HG02588 (cell line): Measurements from ENCODE around the gene GNL2.

Experiments used
- ATAC-seq: cut with Tn5 transposase; IDR thresholded peaks from one replicate; pipeline ENCODE4 v1.9.1; 2021; ENCODE audit warnings: mild to moderate bottlenecking, moderate library complexity; ENCODE audit not compliant: unreplicated experiment

GNL2 gene

DNA sequence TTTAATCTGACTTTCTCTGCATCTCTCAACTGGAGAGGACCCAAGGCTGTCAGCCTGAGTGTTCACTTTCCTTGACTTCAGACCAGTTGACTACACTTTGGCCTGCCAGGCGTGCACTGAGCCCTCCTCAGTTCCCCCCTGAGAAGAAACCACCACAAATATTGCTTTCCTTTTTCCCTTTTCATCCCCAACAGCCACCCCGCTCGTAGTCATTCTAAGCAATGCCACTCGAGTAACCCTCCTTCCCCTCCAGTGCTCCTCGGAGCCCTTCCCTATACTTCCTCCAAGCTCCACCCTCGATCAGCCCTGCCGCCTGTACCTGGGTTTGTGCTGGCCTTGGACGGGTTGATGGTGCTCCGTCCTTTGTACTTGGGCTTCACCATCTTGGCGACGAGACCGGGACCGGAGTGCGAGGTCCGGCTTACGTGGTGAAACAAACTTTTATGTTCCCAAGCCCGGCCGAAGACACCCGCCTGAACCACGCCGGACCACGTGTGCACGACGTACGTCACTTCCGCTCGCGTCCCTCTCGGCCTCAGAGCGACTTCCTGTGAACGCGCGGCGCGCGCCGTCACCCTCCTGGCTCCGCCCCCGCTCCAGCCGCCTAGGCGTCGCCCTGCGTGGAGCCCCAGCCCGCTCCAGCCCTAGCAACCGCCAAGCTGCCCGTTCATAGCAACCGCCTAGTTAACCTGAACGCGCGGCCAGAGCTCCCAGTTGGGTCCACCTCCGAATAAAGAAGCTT, at the start of gene GNL2:
GNL2 (minus strand) TSS at position 498 of the 742 bp plus-strand sequence; CDS start at position 383, 115 bp downstream.
- peak; percentile 97 for ATAC-seq

DNA sequence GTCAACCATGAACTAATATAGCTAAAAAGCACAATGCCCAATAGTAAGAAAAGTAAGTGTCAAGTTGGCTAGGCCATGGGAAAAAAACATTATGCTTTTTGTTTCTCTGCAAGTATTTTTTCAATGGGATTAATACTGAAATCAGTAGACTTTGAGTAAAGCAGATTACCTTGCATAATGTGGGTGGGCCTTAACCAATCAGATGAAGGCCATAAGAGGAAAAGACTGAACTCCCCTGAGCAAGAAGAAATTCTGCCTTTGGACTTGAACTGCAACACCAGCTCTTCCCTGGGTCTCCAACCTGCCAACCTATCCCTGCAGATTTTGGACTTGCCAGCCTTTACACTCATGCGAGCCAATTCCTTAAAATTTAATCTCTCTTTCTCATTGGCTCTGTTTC, 45.3 kb upstream of the GNL2 start:
- ATAC-seq, result no peak

DNA sequence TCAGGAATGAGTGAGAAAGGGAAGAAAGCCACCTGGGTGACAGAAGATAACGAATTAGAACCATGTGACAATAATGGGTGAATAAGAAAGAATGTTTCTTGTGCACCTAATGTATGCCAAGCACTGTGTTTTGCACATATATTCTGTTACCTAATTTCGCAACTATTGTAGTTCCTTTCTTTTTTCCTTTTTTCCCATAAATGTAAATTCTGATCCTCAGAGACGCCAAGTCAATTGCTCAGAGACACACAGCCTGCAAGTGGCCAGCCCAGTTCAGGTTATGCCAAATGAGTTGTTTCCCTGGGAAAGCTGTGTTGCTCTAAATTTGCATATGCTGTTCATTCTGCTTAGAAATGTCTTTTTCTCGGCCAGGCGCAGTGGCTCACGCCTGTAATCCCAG, 40.7 kb upstream of the GNL2 start:
- ATAC-seq, result no peak

DNA sequence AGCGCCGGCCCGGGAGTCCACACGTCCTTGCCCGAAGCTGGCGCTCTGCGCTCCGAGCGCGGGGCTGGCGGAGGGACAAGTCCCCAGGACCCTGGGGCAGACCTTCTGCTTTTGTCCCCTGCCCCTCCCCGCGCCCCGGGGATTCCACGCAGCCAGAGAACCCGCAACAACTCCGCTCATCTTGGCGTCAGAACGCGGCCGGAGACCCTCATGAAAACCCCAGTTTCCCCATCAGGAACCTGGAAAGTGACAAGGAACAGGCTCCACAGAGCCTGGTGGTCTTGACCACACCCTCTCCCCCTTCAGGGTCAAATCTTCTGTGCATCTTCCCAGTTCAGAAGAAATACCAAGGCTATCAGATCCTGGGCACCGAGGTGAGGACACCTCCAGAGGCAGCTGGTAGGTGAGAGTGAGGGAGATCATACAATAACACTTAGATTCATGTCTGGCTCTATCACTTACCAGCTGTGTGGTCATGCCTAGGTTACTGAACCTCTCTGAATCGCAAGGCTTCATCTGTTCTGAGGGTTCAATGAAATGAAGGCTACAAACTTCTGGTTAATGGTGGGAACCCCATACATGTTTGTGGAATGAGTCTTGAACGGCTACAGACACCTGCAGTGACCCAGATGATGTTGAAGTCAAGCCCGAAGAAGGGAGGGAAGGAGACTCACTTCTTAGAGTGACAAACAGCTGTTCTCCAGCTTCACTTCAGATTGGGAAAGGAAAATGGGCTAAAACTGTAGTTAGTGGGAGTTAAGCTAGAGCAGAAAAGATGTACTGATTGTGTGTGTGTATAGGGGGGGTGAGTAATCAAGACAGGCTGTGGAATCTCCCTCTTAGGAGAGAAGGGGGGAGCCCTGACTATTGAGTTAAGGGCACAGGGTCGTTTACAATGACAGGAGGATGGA, 39.5 kb upstream of the GNL2 start:
- ATAC-seq, result no peak

DNA sequence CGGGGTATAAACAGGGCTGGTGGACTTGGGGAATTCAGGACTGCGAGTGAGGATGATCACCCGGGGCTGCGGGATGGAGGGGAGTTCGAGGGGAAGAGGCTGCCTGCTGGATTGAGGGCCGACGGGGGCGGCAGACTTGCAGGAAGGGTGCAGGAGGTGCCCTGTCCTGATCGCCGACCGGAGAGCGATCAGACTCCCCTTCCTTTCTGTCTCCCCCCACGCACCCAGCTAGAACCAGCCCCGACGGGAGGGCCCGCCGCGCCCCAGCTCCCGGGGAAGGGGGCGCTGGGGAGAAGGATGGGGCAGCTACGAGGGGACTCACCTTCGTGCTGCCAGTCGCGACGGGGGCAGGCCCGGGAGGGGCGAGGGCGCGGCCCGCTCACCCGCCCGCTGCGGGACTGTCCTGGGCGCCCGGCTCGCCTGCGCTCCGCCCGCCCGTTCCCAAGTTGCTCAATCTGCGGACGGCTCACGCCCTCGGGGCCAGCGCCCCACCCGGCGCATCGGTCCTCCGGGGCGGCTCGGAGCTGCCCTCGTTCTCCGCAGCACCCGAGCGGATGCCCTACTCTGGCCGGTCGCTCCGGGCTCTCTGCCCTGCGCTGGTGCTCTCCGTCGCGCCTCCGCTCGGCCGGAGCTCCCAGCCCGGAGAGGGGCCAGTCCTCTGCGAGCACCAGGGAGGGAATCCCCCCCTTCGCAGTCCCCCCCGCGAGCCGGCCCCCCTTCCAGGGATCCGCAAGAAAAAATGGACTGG, 38.7 kb upstream of the GNL2 start, which contains the start of gene RSPO1:
RSPO1 (minus strand) TSS at position 649 of the 748 bp plus-strand sequence. CDS start 5,231 bp downstream, outside the sequence.
- ATAC-seq, result no peak

DNA sequence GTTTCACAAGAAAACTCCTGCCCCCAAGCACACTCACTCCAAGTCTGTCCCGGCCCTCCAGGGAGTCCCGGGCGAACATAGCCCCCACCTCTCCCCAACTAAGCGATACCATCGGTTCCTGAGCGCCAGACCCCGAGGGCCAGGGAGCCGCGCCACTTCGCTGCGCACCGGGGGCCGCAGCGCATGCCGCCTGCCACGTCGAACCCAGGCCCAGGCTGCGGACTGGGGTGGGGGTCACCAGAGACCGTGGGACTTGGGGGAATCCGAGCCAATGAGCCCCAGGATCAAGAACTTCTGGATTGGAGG, 38.2 kb upstream of the GNL2 start:
- no peak for ATAC-seq

DNA sequence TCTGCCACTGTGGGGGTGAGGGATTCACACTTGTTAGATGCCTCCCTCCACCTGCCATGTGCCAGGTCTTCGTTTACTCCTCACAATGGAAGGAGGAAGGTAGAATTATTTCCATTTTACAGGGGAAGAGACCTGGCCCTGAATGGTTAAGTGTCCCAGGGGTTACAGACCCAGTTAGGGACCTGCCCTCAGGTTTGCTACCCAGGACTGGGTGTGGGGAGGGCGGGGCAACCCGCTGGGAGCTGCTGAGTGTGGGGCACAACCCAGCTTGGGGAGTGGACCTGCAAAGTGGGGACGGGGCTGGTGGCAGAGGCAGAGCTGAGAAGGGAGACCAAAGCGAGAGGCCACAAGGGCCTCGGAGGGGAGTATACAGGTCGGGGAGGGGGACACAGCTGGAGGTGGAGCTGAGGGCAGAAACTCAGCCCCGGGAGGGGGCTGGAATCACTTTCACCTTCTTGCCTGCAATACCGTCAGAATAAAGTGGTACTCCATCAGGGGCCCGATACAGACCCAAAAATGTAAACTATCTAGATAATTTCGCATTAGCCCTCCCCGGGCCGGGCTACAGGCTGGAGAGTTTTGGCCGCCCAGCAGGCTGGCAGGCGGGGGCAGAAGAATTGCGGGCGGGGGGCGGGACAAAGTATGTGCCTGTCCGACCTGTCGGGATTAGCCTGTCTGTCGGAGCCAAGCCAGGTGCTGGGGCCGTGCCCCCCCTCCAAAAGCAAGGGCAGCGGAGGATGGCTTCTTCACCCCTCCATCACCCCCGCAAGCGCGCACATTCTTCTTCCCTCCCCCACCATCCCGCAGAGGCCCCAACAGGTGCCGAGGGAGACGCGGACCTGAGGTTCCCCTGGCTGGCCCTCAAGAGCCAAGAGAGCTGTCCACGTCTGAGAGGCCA, 37.6 kb upstream of the GNL2 start:
- no peak for ATAC-seq

DNA sequence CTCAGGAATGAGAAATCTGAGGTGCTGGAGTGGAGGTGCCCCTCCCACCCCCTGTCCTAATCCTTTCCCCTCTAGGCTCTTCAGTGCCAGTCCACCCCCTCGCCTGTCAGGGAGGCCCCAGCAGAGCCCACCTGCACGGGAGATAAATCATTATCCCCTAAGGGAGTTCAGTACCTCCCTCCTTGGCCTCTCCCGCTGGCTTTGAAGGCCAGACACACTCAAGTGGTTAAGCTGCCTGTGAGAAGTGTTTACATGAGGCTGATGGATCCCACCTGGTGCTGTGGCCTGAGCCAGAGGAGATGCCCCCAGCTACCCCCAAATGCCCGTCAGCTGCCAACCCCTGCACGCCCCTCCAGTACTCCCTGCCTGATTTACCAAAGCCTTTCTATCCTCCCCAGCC, 35.3 kb upstream of the GNL2 start:
- no peak for ATAC-seq

DNA sequence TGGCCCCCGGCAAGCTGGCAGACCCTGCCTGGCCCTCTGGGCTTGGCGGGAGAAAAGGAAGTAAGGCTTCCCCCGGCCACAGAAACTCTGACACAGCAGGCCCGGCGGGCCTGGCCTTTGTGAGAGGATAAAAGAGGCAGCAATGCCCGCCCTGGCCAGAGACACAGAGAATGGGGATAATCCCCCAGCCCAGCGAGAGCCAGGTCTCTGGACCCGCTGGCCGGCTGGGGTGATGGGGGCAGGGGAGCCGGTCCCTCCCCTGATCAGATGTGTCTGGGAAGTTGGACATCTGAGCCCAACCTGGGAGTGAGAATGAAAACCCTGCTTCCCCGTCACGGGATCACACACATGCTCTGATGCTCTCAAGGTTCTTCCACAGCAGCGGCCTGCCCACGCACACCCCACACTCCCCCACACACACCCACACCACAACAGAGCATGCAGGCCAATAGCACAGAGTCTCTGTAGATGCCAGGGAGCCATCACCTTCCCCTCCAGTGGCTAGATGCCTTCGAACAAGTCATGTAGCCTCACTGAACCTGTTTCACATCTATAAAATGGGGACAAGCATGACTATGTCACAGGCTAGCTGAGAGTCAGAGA, 34.8 kb upstream of the GNL2 start:
- ATAC-seq, result no peak

DNA sequence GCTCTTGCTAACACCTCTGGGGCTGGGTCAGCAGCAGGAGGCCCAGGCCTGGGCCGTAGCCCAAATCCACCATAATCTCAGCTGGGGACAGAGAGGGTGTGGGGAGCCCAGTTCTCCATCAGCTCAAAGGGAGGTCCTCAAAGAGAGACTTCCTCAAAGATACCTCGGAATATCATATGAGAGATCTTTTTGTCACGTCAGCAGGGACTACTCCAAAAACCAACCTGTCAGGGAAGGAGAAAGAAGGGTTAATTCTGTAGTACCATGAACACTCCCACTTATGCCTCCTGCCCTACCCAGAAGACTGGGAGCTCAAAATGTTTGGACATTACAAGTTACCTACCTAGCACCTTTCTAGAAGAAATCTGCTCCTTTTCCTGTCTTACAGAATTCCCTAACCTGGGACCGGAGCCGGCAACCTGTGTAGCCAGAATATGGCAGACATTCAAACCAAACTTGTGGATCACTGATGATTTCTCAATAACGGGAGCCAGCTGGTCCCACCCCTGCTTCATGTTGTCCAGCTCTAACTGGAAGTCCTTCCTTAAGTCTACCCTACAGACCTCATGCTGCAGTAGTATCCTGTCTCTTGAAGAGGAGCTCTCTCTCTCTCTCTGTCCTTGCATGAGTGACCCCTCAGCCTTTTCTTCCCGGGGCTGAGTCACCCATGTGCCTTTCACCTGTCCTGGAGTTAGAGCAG, 34.1 kb upstream of the GNL2 start:
- no peak for ATAC-seq

DNA sequence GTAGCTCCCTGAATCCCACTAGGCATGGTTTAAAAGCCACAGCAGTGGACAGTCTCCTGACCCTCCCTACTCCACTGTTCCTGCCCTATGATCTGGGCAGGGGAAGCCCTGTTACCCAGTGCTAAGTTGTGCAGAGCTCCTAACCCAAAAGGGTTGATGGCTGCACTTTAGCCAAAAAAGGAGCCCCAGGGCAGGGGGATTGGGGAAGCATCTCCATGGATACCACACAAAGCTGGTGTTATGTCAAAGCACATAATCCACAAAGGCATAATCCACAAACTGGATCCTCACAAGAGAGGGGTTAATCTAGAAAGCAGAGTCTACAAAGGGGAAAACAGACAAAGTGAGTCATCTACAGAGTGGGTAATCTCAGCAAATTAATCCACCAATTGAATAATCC, 33.3 kb upstream of the GNL2 start:
- no peak for ATAC-seq

DNA sequence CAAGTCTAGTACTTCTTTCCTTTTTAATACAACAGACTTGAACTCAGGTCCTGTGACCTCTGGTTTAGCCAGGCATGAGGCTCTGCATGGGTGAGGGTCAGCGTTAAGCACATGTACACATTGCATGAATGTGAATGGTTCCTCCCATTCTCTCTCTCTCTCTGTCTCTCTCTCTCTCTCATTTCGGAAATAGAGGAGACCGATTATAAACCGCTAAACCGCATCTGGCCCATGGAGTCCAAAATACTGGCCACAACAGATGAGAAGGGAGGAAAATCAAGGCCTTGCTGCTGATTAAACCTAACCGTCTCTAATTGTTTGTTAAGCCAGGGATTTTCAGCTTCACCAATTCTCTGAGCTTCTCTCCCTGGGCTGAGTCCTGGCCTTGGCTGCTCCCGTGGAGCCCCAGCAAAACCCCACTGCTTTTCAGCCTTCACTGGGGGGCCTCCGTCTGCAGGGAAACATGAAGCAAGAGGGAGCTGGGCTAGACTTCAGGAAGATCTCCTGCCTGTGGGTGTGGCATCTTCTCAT, 32.4 kb upstream of the GNL2 start:
- no peak for ATAC-seq

DNA sequence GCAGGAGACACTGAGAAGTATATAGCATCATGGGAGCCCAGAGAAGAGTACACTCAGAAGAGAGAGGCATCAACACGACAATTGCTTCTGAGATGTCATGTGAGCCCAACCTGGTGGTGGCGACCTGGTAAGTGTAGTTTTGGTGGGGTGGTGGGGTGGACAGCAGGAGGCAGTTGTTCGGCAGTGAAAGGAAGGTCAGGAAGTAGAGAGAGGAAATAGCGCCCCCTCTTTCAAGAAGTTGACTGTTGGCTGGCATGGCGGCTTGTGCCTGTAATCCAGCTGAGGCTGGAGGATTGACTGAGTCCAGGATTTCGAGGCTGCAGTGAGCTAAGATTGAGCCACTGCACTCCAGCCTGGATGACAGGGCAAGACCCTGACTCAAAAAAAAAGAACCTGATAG, 26.4 kb upstream of the GNL2 start:
- no peak for ATAC-seq

DNA sequence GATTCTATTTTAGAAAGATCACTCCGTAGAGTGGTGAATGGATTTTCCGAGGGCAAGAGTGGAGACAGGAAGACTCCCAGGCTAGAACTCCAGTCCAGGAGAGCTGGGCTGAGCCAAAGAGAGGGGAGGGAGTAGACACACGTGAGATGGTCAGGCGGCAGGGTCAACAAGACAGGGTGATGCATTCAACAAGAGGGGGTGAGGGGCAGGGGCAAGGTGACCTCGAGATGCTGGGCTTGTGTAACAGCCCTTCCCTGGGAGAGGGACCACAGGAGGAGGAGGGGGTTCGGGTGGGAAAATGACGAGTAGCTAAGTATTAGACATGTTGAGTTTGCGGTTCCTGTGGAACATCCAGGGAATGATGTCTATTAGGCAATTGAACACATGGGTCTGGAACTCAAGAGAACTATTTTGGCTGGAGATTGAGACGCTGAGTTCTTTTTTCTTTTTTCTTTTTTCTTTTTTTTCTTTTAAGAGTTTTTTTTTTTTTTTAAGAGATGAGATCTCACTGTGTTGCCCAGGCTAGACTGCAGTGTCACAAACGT, 25.7 kb upstream of the GNL2 start:
- ATAC-seq, result no peak

DNA sequence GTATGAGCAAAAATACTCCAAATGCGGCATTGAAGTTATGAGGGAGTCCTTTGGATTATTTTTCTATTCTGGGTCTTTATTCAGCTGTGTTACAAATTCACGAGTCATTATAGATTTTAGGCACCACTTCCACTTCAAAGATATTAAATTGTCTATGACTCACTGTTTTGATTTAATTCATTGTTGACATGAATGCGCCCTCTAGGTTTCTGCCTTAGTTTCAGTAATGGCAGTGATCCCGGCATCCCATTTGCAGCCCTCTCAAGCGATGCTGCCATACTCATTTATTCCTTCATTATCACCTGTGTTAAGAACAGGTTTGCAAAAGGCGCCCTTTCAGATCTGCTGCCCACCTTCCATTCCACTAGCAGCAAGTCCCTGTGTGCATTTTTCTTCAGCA, 25.0 kb upstream of the GNL2 start:
- no peak for ATAC-seq

DNA sequence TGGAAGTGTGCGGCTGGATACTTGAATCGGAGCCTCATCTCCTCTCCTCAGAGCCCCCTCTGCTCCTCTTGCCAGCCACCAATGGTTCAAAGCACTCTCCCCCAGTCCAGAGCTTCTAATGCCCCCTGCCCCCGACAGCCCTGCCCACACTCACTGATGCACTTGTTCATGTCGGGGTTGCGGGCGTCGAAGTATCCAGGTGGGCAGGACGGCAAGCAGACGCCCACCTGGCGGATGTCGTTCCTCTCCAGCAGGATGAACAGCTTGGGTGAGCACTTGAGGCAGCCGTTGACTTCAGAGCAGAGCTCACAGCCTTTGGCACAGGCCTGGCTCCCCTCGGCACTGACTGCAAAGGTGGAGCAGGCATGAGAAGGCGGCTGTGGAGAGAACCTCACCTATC, 20.6 kb upstream of the GNL2 start:
- no peak for ATAC-seq

DNA sequence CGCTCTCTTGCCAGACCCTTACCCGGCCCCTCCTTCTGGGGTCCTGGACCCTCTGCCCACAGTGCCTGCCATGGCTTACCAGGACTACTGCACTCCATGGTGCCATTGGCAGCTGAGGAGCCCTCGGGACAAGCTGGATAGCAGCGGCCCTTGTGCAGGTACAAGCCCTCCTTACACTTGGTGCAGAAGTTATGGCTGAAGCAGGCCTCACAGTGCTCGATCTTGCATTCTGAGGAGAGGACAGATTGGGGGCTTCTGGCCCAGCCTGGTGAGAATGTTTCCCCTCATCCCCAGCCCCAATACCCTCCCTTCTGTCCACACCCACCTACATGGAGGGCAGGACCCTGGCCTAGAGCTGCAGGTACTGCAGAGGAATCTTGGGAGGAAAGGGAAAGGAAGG, 18.4 kb upstream of the GNL2 start:
- no peak for ATAC-seq

DNA sequence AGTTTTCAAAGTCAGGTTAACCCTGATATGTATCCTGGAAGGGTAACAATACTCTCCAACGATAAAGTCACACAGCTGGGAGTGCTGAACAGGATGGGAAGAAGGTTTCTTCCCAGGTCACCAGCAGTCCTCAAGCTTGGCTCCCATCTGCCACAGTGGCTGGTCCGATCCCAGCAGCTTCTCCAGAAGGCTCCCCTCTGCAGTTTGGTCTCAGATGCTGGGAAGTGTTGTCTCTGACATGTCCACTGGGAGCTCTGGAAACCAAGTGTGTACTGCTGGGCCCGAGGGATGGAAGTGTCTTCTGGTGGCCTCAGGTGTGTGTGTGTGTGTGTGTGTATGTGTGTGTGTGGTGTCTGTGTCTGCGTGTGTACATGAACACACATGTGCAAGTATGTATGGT, 16.4 kb upstream of the GNL2 start:
- no peak for ATAC-seq

DNA sequence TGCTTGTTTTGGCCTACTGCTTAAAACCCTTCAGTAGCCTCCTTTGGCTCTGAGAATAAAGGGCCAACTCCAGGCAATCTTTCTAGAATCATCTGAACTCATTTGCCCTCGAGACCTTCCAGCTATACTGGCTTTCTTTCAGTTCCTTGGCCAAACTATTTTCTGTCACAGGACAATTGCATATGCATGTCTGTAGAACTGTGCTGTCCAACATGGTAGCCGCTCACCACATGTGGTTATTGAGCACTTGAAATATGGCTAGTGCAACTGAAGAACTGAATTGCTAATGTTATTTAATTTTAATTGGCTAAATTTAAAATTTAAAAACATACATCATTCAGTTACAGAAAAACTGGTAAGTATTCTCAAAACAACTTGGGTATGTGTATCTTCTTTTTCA, 14.3 kb upstream of the GNL2 start:
- no peak for ATAC-seq
